LNCaP clone FGC (cell line): Measurements from ENCODE around the gene MRPL1.
A peak's percentile ranks its signal among the peaks of the same experiment; 100 is the strongest.

Source experiments
- DNase-seq: peaks from one replicate; pipeline ENCODE4 v3.0.0-alpha.2; 2011; ENCODE audit warnings: low read depth
- H3K4me3 ChIP-seq: 2 replicates; pipeline ENCODE4 v1.5.1; 2011; ENCODE audit warnings: mild to moderate bottlenecking, low read depth, low read length, control low read depth
- TF ChIP-seq, protein P1 (sequence below): IDR thresholded peaks from 2 replicates; pipeline ENCODE4 v1.5.1; 2012; ENCODE audit warnings: mild to moderate bottlenecking; ENCODE audit not compliant: control insufficient read depth, insufficient read depth; ENCODE audit errors: extremely low read depth

The MRPL1 gene

DNA sequence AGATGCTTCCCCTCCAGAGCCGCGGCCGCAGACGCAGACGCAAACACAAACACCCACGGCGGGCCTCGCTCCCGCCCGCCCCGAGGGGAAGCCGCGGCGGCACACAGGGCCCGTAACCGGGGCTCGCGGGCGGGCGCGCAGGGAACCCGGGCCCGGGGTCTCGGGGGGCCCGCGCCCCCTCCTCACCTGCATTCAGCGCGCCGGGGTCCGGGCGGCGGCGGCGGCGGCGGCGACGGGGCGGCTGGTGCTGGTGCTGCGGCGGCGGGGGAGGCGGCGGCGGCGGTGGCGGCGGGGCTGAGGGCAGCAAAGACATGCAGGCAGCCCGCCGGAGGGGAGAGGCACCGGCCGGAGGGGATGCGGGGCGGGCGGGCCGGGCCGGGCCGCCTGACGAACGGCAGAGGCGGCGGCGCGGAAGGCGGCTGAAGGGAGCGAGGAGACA lies 43.2 kb upstream of the MRPL1 start:
- H3K4me3 ChIP-seq: peak overlapping the region; percentile 93
- TF ChIP-seq, protein P1, sequence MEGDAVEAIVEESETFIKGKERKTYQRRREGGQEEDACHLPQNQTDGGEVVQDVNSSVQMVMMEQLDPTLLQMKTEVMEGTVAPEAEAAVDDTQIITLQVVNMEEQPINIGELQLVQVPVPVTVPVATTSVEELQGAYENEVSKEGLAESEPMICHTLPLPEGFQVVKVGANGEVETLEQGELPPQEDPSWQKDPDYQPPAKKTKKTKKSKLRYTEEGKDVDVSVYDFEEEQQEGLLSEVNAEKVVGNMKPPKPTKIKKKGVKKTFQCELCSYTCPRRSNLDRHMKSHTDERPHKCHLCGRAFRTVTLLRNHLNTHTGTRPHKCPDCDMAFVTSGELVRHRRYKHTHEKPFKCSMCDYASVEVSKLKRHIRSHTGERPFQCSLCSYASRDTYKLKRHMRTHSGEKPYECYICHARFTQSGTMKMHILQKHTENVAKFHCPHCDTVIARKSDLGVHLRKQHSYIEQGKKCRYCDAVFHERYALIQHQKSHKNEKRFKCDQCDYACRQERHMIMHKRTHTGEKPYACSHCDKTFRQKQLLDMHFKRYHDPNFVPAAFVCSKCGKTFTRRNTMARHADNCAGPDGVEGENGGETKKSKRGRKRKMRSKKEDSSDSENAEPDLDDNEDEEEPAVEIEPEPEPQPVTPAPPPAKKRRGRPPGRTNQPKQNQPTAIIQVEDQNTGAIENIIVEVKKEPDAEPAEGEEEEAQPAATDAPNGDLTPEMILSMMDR: no peak
- no peak for DNase-seq

DNA sequence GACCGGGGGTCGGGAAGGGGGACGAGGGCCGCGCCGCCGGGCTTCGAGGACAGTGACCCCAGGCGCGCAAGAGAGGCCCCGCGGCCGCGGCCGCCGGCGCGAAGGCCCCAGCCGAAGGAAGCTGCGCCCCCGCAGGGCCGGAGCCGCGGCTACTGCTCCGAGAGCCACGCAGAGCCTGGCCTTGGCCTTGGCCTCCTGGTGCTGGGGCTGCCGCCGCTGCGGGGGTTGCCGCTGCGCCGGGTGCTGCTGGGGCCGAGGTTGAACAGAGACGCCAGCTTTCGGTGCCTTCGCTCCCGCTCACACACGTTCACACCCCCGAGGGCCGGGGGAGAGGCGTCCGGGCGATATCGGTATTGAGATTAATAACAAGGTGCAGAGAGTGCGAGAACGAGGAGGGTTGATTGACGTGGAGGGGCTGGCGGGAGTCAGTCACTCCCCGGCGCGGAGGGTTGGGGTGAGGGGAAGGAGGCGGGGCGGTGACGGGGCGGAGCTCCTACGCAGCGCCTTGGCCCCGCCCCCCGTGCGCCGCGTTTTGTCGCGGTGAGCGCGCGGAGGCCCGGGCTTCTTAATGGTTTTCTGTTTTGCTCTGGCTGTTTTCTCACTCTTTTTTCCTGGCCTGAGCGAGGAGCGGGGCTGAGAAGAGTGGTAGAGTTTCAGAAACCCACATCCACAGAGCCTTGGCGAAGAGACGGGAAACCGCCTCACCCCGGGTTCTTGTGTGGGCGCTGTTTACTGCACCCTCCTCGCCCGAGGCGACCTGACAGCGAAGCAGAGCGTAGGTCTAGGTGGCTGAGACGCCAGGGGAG lies 42.6 kb upstream of the MRPL1 start:
- TF ChIP-seq, protein P1: no peak
- H3K4me3 ChIP-seq: peak overlapping the region; percentile 93
- peak; percentile 47 for DNase-seq

DNA sequence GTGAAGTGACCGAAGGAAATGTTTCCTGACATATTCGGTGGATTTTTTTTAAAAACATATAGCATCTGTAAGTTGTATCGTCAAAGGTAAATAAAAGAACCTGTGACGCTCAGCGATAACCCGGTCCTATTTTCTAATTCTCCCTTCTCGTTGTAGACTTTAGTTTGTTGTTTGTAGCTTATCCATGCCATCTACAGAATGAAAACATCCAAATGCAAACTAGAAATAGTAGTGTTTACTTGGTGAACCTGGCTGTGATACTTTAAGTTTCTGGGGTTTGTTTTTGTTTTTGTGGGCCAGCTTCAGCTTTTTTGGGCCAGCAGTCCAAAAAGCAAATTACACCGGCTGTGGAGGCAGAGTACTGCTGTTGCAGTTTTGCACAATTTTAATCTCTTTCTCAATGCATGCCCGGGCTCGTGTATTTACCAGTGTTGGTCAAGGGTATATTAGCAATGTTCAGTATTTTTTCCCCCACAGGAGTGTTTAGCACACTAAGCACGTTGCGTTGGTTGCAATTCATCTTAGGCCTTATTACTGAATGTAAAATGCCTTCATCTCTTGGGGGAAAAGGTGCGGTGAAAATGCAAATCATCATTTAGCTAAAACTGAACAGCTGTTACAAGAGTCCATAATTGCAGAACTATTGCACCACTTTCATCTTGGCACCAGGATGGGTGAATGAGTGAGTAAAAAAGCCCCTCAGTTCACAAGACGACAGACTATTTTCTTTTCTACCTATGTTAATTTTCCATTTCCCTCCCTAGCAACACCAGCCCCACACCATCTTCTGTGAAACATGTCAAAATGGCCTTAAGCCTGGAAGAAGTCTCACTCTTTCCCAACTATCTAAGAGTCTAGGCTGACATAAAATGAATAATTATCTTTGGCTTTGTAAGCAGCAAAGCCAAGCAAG lies 41.7 kb upstream of the MRPL1 start:
- DNase-seq: no peak
- TF ChIP-seq, protein P1: no peak
- H3K4me3 ChIP-seq: peak overlapping the region; percentile 93

DNA sequence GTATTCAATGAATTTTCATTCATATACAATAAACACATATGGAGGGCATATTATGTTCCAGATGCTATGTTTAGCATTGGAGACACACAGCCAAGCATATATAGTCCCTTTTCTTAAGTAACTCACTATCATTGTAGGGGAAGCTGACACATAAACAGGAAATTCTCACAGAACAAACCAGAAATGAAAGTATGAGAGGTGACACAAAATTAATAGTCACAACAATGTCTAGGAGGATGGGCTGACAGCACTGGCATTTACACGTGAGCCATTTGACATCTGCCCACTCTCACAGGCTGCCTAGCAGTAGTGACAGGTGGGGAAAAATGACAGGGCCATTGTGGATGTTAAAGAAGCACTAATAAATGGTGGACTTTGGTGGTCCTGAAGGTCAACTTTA lies 40.9 kb upstream of the MRPL1 start:
- no peak overlapping the region for H3K4me3 ChIP-seq
- no peak for DNase-seq
- TF ChIP-seq, protein P1: no peak

DNA sequence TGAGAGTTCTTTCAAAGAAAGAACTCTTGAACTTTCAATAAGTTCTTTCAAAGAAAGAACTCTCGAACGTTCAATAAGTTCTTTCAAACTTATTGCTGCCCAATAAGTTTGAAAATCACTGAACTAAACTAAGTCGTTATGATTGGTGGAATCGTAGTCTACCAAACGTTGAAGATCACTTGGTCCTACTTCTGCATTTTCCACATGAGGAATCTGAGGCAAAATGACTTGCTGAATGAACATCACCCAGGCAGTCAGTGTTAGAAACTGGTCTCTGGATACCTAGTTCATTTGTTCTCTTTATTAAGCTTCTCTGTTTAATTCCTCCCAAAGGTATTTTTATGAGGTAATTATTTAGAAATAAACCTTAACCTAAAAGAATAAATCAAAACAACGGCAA lies 36.4 kb upstream of the MRPL1 start:
- DNase-seq: no peak
- TF ChIP-seq, protein P1: no peak
- H3K4me3 ChIP-seq: no peak overlapping the region

DNA sequence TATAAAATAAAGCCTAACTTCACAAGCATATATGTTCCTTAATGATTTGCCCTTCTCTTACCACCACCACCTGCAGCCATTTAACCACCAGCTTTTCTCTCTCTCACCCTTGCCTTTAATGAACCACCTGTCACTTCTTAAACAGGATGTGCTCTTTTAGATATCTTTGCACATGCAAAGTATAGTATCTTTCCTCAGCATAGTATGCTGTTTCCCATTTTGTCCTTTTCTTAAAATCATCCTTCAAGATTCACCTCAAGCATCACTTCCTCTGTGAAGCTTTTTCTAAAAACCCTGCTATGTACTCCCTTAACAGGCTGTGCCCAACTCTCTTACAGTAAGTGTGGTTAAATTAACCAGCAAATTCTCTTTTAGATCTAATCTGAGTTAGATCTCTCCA lies 35.3 kb upstream of the MRPL1 start:
- no peak overlapping the region for H3K4me3 ChIP-seq
- TF ChIP-seq, protein P1: no peak
- no peak for DNase-seq
